ENCODE measurements around the gene AUTS2. TPM values are rescaled to one million over a fixed set of nuclear protein-coding genes. Genes with fewer than 3 reads are reported as not detected.

AUTS2 gene
- total and polyA plus RNA-seq, 2 experiments from 2014 or later = 32.0 to 91.0 TPM

GRCh38 chr7:69878015-69878414 lies 279.7 kb downstream of the AUTS2 start (continued):
- TF ChIP-seq REST (IDR thresholded peaks at IDR 0.05; ENCODE audit: unreplicated experiment) (no peak), JUNB (IDR thresholded peaks at IDR 0.05; ENCODE audit: unreplicated experiment) (no peak), STAT1 (IDR thresholded peaks at IDR 0.05; ENCODE audit: unreplicated experiment) (no peak), EZH2 (IDR thresholded peaks at IDR 0.05; ENCODE audit: low read depth, unreplicated experiment) (no peak)

DNA sequence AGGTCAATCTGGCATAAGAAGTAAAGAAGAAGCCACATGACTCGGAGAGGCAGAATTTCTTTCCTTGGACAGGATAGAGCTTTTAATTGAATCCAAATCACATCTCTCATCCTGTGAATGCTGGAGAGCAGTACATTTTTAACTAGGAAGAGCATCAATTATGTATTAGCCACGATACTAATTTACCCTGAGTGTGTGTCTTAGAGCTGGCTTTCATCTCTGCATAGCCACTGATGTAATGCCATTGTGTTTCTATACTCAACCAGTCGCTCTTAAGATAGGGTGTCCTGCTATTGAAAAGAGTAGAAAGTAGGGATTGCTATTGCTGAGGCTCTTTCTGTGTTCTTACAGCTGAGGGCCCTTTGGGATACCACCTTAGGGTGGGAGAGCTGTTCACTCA lies 280.3 kb downstream of the AUTS2 start:
- Mint-ChIP-seq H3K27ac (no peak overlapping the region), H3K27me3 (ENCODE audit: insufficient read depth, low read depth, poor library complexity) (peaks cover 2% of the 10 kb centered on the region), H3K9me3 (no peaks in the 10 kb centered on the region), H3K4me1 (no peaks in the 10 kb centered on the region; the same call in 2 of the 3 replicates), H3K36me3 (ENCODE audit: low read depth) (no peaks in the 10 kb centered on the region), H3K4me3 (no peak overlapping the region)
- Histone ChIP-seq H3K36me3 (ENCODE audit: insufficient read depth) (no peaks in the 10 kb centered on the region), H3K4me2 (no peak overlapping the region), H3K9me2 (ENCODE audit: insufficient read depth) (no peaks in the 10 kb centered on the region), H3K4me3 (no peak overlapping the region), H3K27ac (ENCODE audit: low read depth) (no peak overlapping the region), H3F3A (replicated peaks; ENCODE audit: low read depth) (no peaks in the 10 kb centered on the region), H2AFZ (no peak overlapping the region), H4K20me1 (replicated peaks; ENCODE audit: insufficient read depth) (no peaks in the 10 kb centered on the region; the same call in 1 of the 2 replicates), H3K27me3 (ENCODE audit: insufficient read depth) (no peaks in the 10 kb centered on the region), H3K79me2 (replicated peaks; ENCODE audit: insufficient read depth) (no peaks in the 10 kb centered on the region; the same call in 1 of the 2 replicates), H3K4me1 (ENCODE audit: insufficient read depth) (no peaks in the 10 kb centered on the region)
- DNase-seq (ENCODE audit: low spot score) (no peak), ATAC-seq (no peak)
- TF ChIP-seq ZNF331 (CRISPR knock-in tag; IDR thresholded peaks at IDR 0.05; ENCODE audit: low read depth) (no peak), ZNF114 (CRISPR knock-in tag; IDR thresholded peaks at IDR 0.05) (no peak), CTCF (conservative IDR thresholded peaks at IDR 0.05; ENCODE audit: low read depth in 2 of 2) (no peak)

DNA sequence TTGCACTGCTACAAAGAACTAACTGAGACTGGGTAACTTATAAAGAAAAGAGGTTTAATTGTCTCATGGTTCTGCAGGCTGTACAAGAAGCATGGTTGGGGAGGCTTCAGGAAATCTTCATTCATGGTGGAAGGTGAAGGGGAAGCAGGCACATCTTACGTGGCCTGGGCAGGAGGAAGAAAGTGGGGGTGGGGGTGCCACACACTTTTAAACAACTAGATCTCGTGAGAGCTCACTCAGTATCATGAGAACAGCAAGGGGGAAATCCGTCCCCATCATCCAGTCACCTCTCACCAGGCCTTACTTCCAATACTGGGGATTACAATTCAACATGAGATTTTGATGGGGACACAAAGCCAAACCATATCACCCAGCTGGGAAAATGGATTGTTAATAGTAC lies 281.7 kb downstream of the AUTS2 start:
- ATAC-seq (no peak), DNase-seq (ENCODE audit: low spot score) (no peak)
- Mint-ChIP-seq H3K9me3 (no peaks in the 10 kb centered on the region), H3K27ac (no peak overlapping the region), H3K27me3 (ENCODE audit: insufficient read depth, low read depth, poor library complexity) (no peaks in the 10 kb centered on the region), H3K4me1 (no peaks in the 10 kb centered on the region; the same call in 2 of the 3 replicates), H3K4me3 (no peak overlapping the region), H3K36me3 (ENCODE audit: low read depth) (no peaks in the 10 kb centered on the region)
- Histone ChIP-seq H3K4me3 (no peak overlapping the region), H3K79me2 (replicated peaks; ENCODE audit: insufficient read depth) (no peaks in the 10 kb centered on the region; the same call in 1 of the 2 replicates), H3K27ac (ENCODE audit: low read depth) (no peak overlapping the region), H3K27me3 (ENCODE audit: insufficient read depth) (no peaks in the 10 kb centered on the region), H2AFZ (no peak overlapping the region), H3K36me3 (ENCODE audit: insufficient read depth) (no peaks in the 10 kb centered on the region), H3K4me2 (no peak overlapping the region), H4K20me1 (replicated peaks; ENCODE audit: insufficient read depth) (no peaks in the 10 kb centered on the region; the same call in 1 of the 2 replicates), H3F3A (replicated peaks; ENCODE audit: low read depth) (no peaks in the 10 kb centered on the region), H3K4me1 (ENCODE audit: insufficient read depth) (no peaks in the 10 kb centered on the region), H3K9me2 (ENCODE audit: insufficient read depth) (no peaks in the 10 kb centered on the region)
- TF ChIP-seq CREB1 (CRISPR knock-in tag; IDR thresholded peaks at IDR 0.05; ENCODE audit: low read depth) = no peak
- TF ChIP-seq EZH2 (IDR thresholded peaks at IDR 0.05; ENCODE audit: low read depth, unreplicated experiment) = no peak
- TF ChIP-seq POLR2AphosphoS5 (IDR thresholded peaks at IDR 0.05; ENCODE audit: low read depth) = no peak
- TF ChIP-seq REST (IDR thresholded peaks at IDR 0.05; ENCODE audit: unreplicated experiment) = no peak
- TF ChIP-seq, protein P1, sequence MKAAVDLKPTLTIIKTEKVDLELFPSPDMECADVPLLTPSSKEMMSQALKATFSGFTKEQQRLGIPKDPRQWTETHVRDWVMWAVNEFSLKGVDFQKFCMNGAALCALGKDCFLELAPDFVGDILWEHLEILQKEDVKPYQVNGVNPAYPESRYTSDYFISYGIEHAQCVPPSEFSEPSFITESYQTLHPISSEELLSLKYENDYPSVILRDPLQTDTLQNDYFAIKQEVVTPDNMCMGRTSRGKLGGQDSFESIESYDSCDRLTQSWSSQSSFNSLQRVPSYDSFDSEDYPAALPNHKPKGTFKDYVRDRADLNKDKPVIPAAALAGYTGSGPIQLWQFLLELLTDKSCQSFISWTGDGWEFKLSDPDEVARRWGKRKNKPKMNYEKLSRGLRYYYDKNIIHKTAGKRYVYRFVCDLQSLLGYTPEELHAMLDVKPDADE (IDR thresholded peaks at IDR 0.05) = no peak
- no peak for TF ChIP-seq STAT1 (IDR thresholded peaks at IDR 0.05; ENCODE audit: unreplicated experiment)
- TF ChIP-seq NANOG (IDR thresholded peaks at IDR 0.05; ENCODE audit: borderline replicate concordance) = no peak
- no peak for TF ChIP-seq JUNB (IDR thresholded peaks at IDR 0.05; ENCODE audit: unreplicated experiment)
- TF ChIP-seq EZH2phosphoT487 (IDR thresholded peaks at IDR 0.05; ENCODE audit: unreplicated experiment) = no peak

Measured in GM23338 (cell line).